Activated CD4-positive, alpha-beta memory T cell treated with anti-CD3 and anti-CD28 coated beads for 36 hours (primary cell): Measurements from ENCODE around the gene NUMA1. TPM values are rescaled to one million over a fixed set of nuclear protein-coding genes. Genes with fewer than 3 reads are reported as not detected.

Source experiments
- CTCF ChIA-PET: fragments of 350-600 bp; sonication (Branson Sonifier 250); formaldehyde crosslinking; loops from one replicate; lab custom pipeline; 2021; ENCODE audit warnings: antibody characterized with exemption, inconsistent platforms; lab: Charles Lee
- POLR2A ChIA-PET: fragments of 350-600 bp; sonication (Branson Sonifier 250); formaldehyde crosslinking; loops from one replicate; lab custom pipeline; 2021; ENCODE audit warnings: antibody characterized with exemption; lab: Charles Lee
- DNase-seq: peaks from one replicate; pipeline ENCODE4 v3.0.0-alpha.2; 2020
- H3K27ac Mint-ChIP-seq: one replicate; pipeline ENCODE4 v1.8.0; 2021; ENCODE audit warnings: mixed read lengths
- H3K27me3 Mint-ChIP-seq: one replicate; pipeline ENCODE4 v1.8.0; 2021; ENCODE audit warnings: mixed read lengths
- H3K36me3 Mint-ChIP-seq: one replicate; pipeline ENCODE4 v1.8.0; 2021; ENCODE audit warnings: mixed read lengths
- H3K4me1 Mint-ChIP-seq: one replicate; pipeline ENCODE4 v1.8.0; 2021; ENCODE audit warnings: low read depth, mixed read lengths
- H3K4me3 Mint-ChIP-seq: one replicate; pipeline ENCODE4 v1.8.0; 2021; ENCODE audit warnings: mild to moderate bottlenecking, mixed read lengths
- H3K9me3 Mint-ChIP-seq: one replicate; pipeline ENCODE4 v1.8.0; 2021; ENCODE audit warnings: mixed read lengths
- intact Hi-C: fragments of 100-400 bp; cut with micrococcal nuclease; formaldehyde crosslinking; loops from one replicate; pipeline ENCODE4 v1.15.1; 2023
- total RNA-seq, 2 experiments: library from RNA; stranded (reverse); gene quantifications; one replicate each; pipeline ENCODE4 v1.2.3, GENCODE V29; 2021

NUMA1 gene
- total RNA-seq, 2 experiments from 2014 or later = 149 to 158 TPM

DNA sequence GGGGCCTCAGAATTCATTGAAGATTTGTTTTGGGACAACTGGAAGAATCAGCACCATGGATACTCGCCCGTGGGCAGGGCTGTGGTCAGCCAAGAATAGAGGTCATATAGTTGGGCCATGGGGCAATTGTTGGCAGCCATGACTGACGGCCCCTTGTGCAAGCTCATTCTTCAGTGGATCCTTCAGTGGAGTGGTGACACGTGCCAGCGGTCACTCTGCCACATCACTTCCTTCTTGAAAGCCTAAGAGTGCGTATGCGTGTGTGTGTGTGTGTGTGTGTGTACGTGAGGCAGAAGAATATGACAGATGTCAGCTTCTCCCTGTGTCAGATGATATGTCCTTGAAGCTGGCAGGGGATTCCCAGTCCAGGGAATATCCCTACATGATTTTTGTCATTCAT lies 83.4 kb downstream of the NUMA1 start:
- Mint-ChIP-seq H3K9me3 (no peaks in the 10 kb centered on the region), H3K4me1 (peaks cover 25% of the 10 kb centered on the region), H3K4me3 (no peak overlapping the region), H3K27ac (no peak overlapping the region), H3K27me3 (no peaks in the 10 kb centered on the region), H3K36me3 (peaks cover 5% of the 10 kb centered on the region)
- intact Hi-C loops = no loop called here
- ChIA-PET POLR2A (no interaction called here), CTCF (interaction anchor here (4.1 kb wide), 1 partner anchor 19 kb away, joined by 15 read pairs; no protein-coding TSS in a partner anchor)
- DNase-seq = no peak

GRCh38 chr11:71996517-71996916 lies 83.8 kb downstream of the NUMA1 start:
- POLR2A ChIA-PET = no interaction called here
- no peak overlapping the region for H3K27ac Mint-ChIP-seq
- no peaks in the 10 kb centered on the region for H3K27me3 Mint-ChIP-seq
- H3K9me3 Mint-ChIP-seq = no peaks in the 10 kb centered on the region
- CTCF ChIA-PET = interaction anchor here (4.1 kb wide), 1 partner anchor 18 kb away, joined by 15 read pairs; no protein-coding TSS in a partner anchor
- intact Hi-C loops = no loop called here
- peaks cover 7% of the 10 kb centered on the region for H3K36me3 Mint-ChIP-seq
- DNase-seq = no peak
- peaks cover 26% of the 10 kb centered on the region for H3K4me1 Mint-ChIP-seq
- no peak overlapping the region for H3K4me3 Mint-ChIP-seq

DNA sequence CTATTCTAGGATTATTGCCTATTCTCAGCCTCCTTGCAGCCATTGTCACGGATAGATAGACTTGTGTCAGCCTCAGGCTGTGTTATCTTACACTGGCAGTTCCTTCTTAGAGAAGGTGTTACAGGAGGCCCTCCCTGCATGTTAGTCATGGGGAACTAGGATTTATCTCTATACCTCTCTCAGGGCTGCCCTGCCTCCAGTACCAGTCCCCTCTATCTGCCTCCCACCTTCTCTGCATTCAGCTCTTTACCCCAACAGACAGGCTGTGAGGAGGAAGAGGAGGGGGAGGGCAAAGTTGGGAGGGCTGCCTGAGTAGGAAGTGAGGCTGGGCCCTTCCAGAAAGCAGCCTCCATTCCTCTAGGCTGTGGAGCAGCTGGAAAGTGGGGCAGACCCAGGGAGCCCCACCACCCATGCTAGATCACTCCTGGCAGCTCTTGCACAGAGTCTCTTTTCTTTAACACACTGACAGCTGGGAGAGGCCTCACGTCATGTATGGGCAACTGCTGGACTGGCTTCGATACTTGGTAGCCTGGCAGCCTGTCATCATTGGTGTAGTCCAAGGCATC lies 84.5 kb downstream of the NUMA1 start:
- no peaks in the 10 kb centered on the region for H3K27me3 Mint-ChIP-seq
- ChIA-PET CTCF (interaction anchor here (4.1 kb wide), 1 partner anchor 18 kb away, joined by 15 read pairs; no protein-coding TSS in a partner anchor), POLR2A (no interaction called here)
- H3K4me3 Mint-ChIP-seq = no peak overlapping the region
- no peak overlapping the region for H3K27ac Mint-ChIP-seq
- no peak for DNase-seq
- peaks cover 14% of the 10 kb centered on the region for H3K36me3 Mint-ChIP-seq
- intact Hi-C loops = no loop called here
- peaks cover 28% of the 10 kb centered on the region for H3K4me1 Mint-ChIP-seq
- no peaks in the 10 kb centered on the region for H3K9me3 Mint-ChIP-seq

GRCh38 chr11:71994786-71995185 lies 85.6 kb downstream of the NUMA1 start:
- no peaks in the 10 kb centered on the region for H3K27me3 Mint-ChIP-seq
- peaks cover 14% of the 10 kb centered on the region for H3K36me3 Mint-ChIP-seq
- no peak for DNase-seq
- no peak overlapping the region for H3K27ac Mint-ChIP-seq
- intact Hi-C loops = no loop called here
- peaks cover 23% of the 10 kb centered on the region for H3K4me1 Mint-ChIP-seq
- H3K4me3 Mint-ChIP-seq = no peak overlapping the region
- POLR2A ChIA-PET = no interaction called here
- H3K9me3 Mint-ChIP-seq = no peaks in the 10 kb centered on the region
- CTCF ChIA-PET = interaction anchor here (1.0 to 4.1 kb wide), 3 partner anchors 9 to 30 kb away, joined by 3 to 15 read pairs (median 3); no protein-coding TSS in a partner anchor

DNA sequence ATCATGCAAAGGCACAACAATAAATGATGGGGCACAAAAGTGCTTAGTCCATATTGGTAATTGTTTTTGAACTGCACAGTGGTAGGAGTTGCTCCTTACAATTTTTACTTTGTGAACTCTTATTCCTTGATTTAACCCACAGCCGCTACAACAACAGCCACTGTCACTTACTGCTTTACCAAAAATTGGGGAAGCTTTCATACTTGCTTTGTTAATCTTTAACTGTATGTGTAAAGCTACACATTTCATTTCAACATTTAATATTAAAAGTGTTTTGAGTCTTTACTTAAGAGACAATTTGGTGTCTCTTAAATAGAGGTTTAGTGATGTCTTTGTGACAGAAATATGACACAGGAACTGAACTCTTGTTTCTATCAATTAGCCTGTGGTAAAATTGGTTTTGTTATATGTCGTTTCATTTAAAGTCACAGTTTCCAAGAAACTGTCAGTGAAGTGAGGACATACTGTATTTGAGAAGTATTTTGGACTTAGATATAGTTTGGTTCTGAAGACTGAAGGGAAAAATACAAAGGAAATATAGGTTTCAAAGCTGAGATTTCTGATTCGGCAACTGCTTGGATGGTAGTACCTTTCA lies 88.1 kb downstream of the NUMA1 start:
- no peaks in the 10 kb centered on the region for H3K27me3 Mint-ChIP-seq
- POLR2A ChIA-PET = no interaction called here
- no peak for DNase-seq
- intact Hi-C loops = no loop called here
- H3K27ac Mint-ChIP-seq = no peak overlapping the region
- no peak overlapping the region for H3K4me3 Mint-ChIP-seq
- peaks cover 5% of the 10 kb centered on the region for H3K4me1 Mint-ChIP-seq
- peaks cover 14% of the 10 kb centered on the region for H3K36me3 Mint-ChIP-seq
- CTCF ChIA-PET = no interaction called here
- H3K9me3 Mint-ChIP-seq = no peaks in the 10 kb centered on the region

DNA sequence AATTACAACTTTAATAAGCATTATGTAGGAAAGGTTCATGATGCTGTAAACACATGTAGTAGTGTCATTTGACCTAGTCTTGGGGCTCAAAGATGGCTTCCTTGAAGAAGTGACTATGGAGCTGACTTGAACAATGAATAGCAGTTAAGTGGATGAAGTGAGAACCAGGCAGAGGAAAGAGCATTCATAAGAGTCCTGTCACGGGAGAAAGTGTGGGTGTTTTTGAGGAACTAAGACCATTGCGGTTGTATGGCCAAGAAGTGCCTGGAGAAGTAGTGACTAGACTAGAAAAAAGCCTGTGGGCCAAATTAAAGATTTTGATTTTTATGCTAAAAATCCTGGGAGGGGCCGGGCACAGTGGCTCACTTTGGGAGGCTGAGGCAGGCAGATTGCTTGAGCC lies 88.8 kb downstream of the NUMA1 start:
- ChIA-PET POLR2A (no interaction called here), CTCF (interaction anchor here (0.8 to 7.2 kb wide), 2 partner anchors 13 to 14 kb away, joined by 3 to 39 read pairs; no protein-coding TSS in a partner anchor)
- intact Hi-C loops = no loop called here
- Mint-ChIP-seq H3K9me3 (no peaks in the 10 kb centered on the region), H3K36me3 (peaks cover 18% of the 10 kb centered on the region), H3K27ac (no peak overlapping the region), H3K4me1 (peaks cover 5% of the 10 kb centered on the region), H3K27me3 (no peaks in the 10 kb centered on the region), H3K4me3 (no peak overlapping the region)
- DNase-seq = no peak

GRCh38 chr11:71990701-71991100 lies 89.6 kb downstream of the NUMA1 start:
- Mint-ChIP-seq H3K4me3 (no peak overlapping the region), H3K27ac (no peak overlapping the region), H3K36me3 (peaks cover 21% of the 10 kb centered on the region), H3K4me1 (peaks cover 10% of the 10 kb centered on the region), H3K9me3 (no peaks in the 10 kb centered on the region), H3K27me3 (no peaks in the 10 kb centered on the region)
- POLR2A ChIA-PET = no interaction called here
- no peak for DNase-seq
- CTCF ChIA-PET = interaction anchor here (7.2 kb wide), 1 partner anchor 13 kb away, joined by 39 read pairs; no protein-coding TSS in a partner anchor
- intact Hi-C loops = no loop called here

DNA sequence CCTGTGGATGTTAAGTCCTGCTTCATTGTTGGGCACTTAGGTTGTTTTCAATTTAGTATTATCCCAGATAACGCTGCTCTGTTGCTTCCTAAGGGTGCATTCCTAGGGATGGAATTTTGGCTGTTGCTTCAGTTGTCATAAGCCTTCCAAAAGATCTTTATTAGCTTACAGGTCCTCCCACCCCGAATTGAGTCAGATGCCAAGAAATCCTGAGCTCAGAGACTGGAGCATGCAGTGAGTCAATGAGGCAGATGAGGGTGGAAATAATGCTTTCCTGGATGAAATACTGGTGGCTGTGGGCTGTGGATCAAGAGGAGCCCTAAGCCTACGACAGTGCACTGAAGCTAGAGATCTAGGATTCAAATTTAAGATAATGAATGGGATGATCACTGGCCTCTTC lies 92.3 kb downstream of the NUMA1 start:
- H3K4me1 Mint-ChIP-seq = peaks cover 13% of the 10 kb centered on the region
- H3K9me3 Mint-ChIP-seq = no peaks in the 10 kb centered on the region
- no peak for DNase-seq
- H3K4me3 Mint-ChIP-seq = no peak overlapping the region
- intact Hi-C loops = no loop called here
- peaks cover 23% of the 10 kb centered on the region for H3K36me3 Mint-ChIP-seq
- ChIA-PET CTCF (interaction anchor here (0.7 to 7.2 kb wide), 3 partner anchors 10 to 156 kb away, joined by 3 to 39 read pairs (median 5); no protein-coding TSS in a partner anchor), POLR2A (interaction anchor here (1.1 kb wide), 1 partner anchor 14 kb away, joined by 3 read pairs; no protein-coding TSS in a partner anchor)
- H3K27me3 Mint-ChIP-seq = no peaks in the 10 kb centered on the region
- H3K27ac Mint-ChIP-seq = no peak overlapping the region

GRCh38 chr11:71987521-71987920 lies 92.8 kb downstream of the NUMA1 start:
- Mint-ChIP-seq H3K36me3 (peaks cover 22% of the 10 kb centered on the region), H3K4me3 (no peak overlapping the region), H3K27ac (no peak overlapping the region), H3K27me3 (no peaks in the 10 kb centered on the region), H3K9me3 (no peaks in the 10 kb centered on the region), H3K4me1 (peaks cover 13% of the 10 kb centered on the region)
- no peak for DNase-seq
- intact Hi-C loops = no loop called here
- CTCF ChIA-PET = interaction anchor here (1.8 to 7.2 kb wide), 2 partner anchors 10 to 38 kb away, joined by 6 to 39 read pairs; no protein-coding TSS in a partner anchor
- POLR2A ChIA-PET = no interaction called here

GRCh38 chr11:71986131-71986530 lies 94.2 kb downstream of the NUMA1 start:
- H3K27ac Mint-ChIP-seq = peak overlapping the region; percentile 3
- intact Hi-C loops = no loop called here
- CTCF ChIA-PET = interaction anchor here (0.6 to 7.2 kb wide), 4 partner anchors 8 to 39 kb away, joined by 3 to 39 read pairs (median 4); no protein-coding TSS in a partner anchor
- no peak for DNase-seq
- H3K9me3 Mint-ChIP-seq = no peaks in the 10 kb centered on the region
- no peaks in the 10 kb centered on the region for H3K27me3 Mint-ChIP-seq
- H3K4me3 Mint-ChIP-seq = no peak overlapping the region
- H3K36me3 Mint-ChIP-seq = peaks cover 20% of the 10 kb centered on the region
- POLR2A ChIA-PET = no interaction called here
- H3K4me1 Mint-ChIP-seq = peaks cover 8% of the 10 kb centered on the region

GRCh38 chr11:71979602-71980001 lies 100.7 kb downstream of the NUMA1 start:
- ChIA-PET CTCF (interaction anchor here (1.3 to 4.8 kb wide), 8 partner anchors 9 to 165 kb away, joined by 3 to 41 read pairs (median 18); partner anchors contain the start of genes IL18BP, RNF121 and XNDC1N), POLR2A (no interaction called here)
- no peaks in the 10 kb centered on the region for H3K9me3 Mint-ChIP-seq
- peaks cover 3% of the 10 kb centered on the region for H3K4me1 Mint-ChIP-seq
- no peak overlapping the region for H3K4me3 Mint-ChIP-seq
- peaks cover 14% of the 10 kb centered on the region for H3K36me3 Mint-ChIP-seq
- H3K27me3 Mint-ChIP-seq = no peaks in the 10 kb centered on the region
- intact Hi-C loops = loop anchor here (5.0 kb wide), 1 partner anchor 67 kb away; no protein-coding TSS in a partner anchor
- no peak overlapping the region for H3K27ac Mint-ChIP-seq
- DNase-seq = no peak

DNA sequence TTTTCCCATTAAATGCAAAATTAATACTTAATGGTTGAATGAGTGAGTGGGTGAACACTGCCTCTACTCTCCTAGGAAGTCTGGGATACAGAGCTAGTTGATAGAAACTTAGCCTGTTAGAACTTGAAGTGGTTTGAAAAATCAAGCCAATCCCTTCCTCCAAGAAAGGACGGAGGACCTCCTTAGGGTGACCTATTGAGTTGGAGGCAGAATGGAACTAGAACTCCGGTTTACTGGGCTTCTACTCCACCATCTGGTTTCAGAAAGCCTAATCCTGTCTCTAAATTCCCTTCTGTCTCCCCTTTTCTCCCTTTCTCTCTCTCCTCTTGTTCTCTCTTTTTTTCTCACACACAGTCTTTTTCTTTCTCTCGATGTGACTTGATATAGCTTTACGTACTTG lies 101.2 kb downstream of the NUMA1 start:
- intact Hi-C loops = loop anchor here (5.0 kb wide), 1 partner anchor 67 kb away; no protein-coding TSS in a partner anchor
- H3K27me3 Mint-ChIP-seq = no peaks in the 10 kb centered on the region
- peaks cover 3% of the 10 kb centered on the region for H3K4me1 Mint-ChIP-seq
- ChIA-PET CTCF (interaction anchor here (1.0 to 4.8 kb wide), 12 partner anchors 9 to 452 kb away, joined by 3 to 41 read pairs (median 14); partner anchors contain the start of genes IL18BP, RNF121 and XNDC1N), POLR2A (no interaction called here)
- peaks cover 14% of the 10 kb centered on the region for H3K36me3 Mint-ChIP-seq
- H3K4me3 Mint-ChIP-seq = no peak overlapping the region
- no peak for DNase-seq
- no peak overlapping the region for H3K27ac Mint-ChIP-seq
- no peaks in the 10 kb centered on the region for H3K9me3 Mint-ChIP-seq
